Prostate gland (tissue), 2 donors: ENCODE results near the gene USP10.

Experiments
- POLR2A ChIP-seq: fragments of 450-650 bp; IDR thresholded peaks from one replicate; pipeline ENCODE4 v1.6.1; 2016; ENCODE audit warnings: antibody characterized with exemption, mild to moderate bottlenecking
- POLR2AphosphoS5 ChIP-seq: sonication (generic); formaldehyde crosslinking; IDR thresholded peaks from one replicate; pipeline ENCODE4 v1.6.1; 2017; ENCODE audit warnings: antibody characterized with exemption
- TF ChIP-seq, protein P1 (sequence below), 4 experiments: fragments of 200-600 bp in 2 of 4; fragments of 450-650 bp in 2 of 4; sonication (generic) in 2 of 4; IDR thresholded peaks; 1 replicate in 3 of 4; 2 replicates in 1 of 4; pipeline ENCODE4 v1.5.1; 2016 to 2019; ENCODE audit warnings: antibody characterized with exemption in 4 of 4, mild to moderate bottlenecking in 2 of 4, moderate library complexity in 2 of 4

DNA sequence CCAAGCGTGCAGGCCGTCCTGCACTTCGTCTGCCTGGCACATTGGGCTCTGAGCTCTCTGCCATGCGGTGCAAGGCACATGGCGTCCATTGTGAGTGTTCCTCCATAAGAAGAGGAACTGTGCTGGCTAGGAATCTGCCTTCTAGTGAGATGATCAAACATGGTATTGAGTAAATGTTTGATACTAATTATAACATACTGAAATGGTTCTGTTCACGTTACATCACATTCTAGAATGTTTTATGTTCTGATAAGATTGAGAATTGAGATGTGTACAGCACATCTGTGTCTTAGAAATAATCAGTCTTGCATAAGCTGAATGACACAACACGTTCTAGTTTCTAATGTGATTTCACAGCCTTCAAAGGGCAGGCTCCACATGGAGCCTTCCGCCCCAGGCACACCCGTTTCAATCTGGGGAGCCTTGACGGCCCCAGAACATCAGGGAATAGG lies 42.9 kb downstream of the USP10 start:
- TF ChIP-seq POLR2A (no peak), POLR2AphosphoS5 (no peak)
- TF ChIP-seq, protein P1, sequence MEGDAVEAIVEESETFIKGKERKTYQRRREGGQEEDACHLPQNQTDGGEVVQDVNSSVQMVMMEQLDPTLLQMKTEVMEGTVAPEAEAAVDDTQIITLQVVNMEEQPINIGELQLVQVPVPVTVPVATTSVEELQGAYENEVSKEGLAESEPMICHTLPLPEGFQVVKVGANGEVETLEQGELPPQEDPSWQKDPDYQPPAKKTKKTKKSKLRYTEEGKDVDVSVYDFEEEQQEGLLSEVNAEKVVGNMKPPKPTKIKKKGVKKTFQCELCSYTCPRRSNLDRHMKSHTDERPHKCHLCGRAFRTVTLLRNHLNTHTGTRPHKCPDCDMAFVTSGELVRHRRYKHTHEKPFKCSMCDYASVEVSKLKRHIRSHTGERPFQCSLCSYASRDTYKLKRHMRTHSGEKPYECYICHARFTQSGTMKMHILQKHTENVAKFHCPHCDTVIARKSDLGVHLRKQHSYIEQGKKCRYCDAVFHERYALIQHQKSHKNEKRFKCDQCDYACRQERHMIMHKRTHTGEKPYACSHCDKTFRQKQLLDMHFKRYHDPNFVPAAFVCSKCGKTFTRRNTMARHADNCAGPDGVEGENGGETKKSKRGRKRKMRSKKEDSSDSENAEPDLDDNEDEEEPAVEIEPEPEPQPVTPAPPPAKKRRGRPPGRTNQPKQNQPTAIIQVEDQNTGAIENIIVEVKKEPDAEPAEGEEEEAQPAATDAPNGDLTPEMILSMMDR (IDR thresholded peaks at IDR 0.05), result no peak
